ENCODE data around the gene PDE4D. TPM values are rescaled to one million over a fixed set of nuclear protein-coding genes. Genes with fewer than 3 reads are reported as not detected.

PDE4D gene
- total and polyA plus RNA-seq, 10 of the 15 experiments (the other 5 are each of a cell fraction or from before 2014, with no cell fraction given): 0.87 to 4.1 (median 2.2) TPM

DNA sequence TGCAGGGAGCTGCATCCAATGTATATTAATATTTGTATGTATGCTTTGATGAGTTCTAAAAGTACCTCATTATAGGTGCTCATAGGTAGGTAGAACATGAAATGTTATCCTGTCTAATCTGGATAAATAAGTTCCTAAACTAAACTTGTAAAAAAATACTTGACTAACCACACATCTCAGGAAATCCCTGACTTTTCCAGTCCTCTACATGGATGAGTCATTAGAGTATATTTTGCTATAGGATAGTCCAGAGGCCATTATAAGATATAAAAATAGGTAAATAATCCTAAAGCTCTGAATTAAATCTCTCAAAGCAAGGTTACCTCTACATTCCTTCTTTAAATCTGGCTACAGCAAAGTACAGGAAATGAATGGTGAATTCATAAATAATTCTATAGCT is 906.3 kb downstream of the PDE4D start:
- CTCF ChIA-PET: interaction anchor here (1.0 to 2.1 kb wide), 4 partner anchors 10 to 101 kb away, joined by 4 to 6 read pairs (median 4); no protein-coding TSS in a partner anchor
- no peak overlapping the region for H3K4me3 ChIP-seq
- POLR2A ChIA-PET: interaction anchor here (0.6 kb wide), 1 partner anchor 28 kb away, joined by 4 read pairs; no protein-coding TSS in a partner anchor
- no peak overlapping the region for H3K9ac ChIP-seq (ENCODE audit: control insufficient read depth, insufficient read depth, low read length)
- H3K27me3 ChIP-seq (replicated peaks in 1 of 2; ENCODE audit: control insufficient read depth in 2 of 2, insufficient read depth in 2 of 2, low read length in 1 of 2): no peaks in the 10 kb centered on the region
- intact Hi-C loops (cut with micrococcal nuclease; ENCODE audit: unreplicated experiment) (no loop called here), in situ Hi-C loops (cut with MboI) (no loop called here)
- no TSS peak for BruUV-seq (replicated peaks)
- TF ChIP-seq CREB1 (IDR thresholded peaks at IDR 0.05; ENCODE audit: low read depth) (no peak), JUNB (IDR thresholded peaks at IDR 0.05) (no peak), GATAD2B (conservative IDR thresholded peaks at IDR 0.05; ENCODE audit: low read depth) (no peak), NR2F1 (conservative IDR thresholded peaks at IDR 0.05) (no peak), NFXL1 (IDR thresholded peaks at IDR 0.05; ENCODE audit: borderline replicate concordance) (no peak), DPF2 (IDR thresholded peaks at IDR 0.05) (no peak), MEF2B (IDR thresholded peaks at IDR 0.05; ENCODE audit: partially characterized antibody, poor library complexity, severe bottlenecking) (no peak), MEF2A (IDR thresholded peaks at IDR 0.05; ENCODE audit: insufficient read depth, low read depth, low read length) (no peak)
- H3K4me1 ChIP-seq (ENCODE audit: control insufficient read depth, insufficient read depth, low read length): no peaks in the 10 kb centered on the region
- H4K20me1 ChIP-seq (ENCODE audit: control insufficient read depth, insufficient read depth): no peaks in the 10 kb centered on the region
- H3K27ac ChIP-seq (ENCODE audit: control insufficient read depth, insufficient read depth): no peak overlapping the region
- RAD21 ChIA-PET (ENCODE audit: unreplicated experiment): no interaction called here
- no peaks in the 10 kb centered on the region for H3K9me3 ChIP-seq (replicated peaks; ENCODE audit: control insufficient read depth, insufficient read depth, low read length)
- DNase-seq (ENCODE audit: low read depth, low spot score) (no peak), ATAC-seq (no peak), FAIRE-seq (no peak)
- H2AFZ ChIP-seq (ENCODE audit: control insufficient read depth, low read depth, low read length): no peak overlapping the region
- no peak overlapping the region for H3K4me2 ChIP-seq (ENCODE audit: control insufficient read depth, insufficient read depth)
- no peaks in the 10 kb centered on the region for H3K79me2 ChIP-seq (ENCODE audit: control insufficient read depth, insufficient read depth, low read length)
- H3K36me3 ChIP-seq (ENCODE audit: control insufficient read depth in 2 of 2, insufficient read depth in 2 of 2, low read length in 1 of 2): no peaks in the 10 kb centered on the region
- SMC1A ChIA-PET (ENCODE audit: uncharacterized antibody, unreplicated experiment): no interaction called here

DNA sequence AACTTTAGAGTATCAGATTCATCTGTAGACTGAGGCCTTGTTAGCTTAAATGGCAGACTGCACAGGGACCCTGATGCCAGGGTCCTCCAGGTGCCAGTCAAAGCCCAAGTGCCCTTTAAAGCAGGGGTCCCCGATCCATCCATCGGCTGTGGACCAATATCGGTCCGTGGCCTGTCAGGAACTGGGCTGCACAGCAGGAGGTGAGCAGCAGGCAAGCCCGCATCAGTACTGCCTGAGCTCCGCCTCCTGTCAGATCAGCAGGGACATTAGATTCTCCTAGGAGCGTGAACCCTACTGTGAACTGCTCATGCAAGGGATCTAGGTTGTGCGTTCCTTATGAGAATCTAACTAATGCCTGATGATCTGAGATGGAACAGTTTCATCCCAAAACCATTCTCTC is 907.2 kb downstream of the PDE4D start:
- TF ChIP-seq BCL11A (IDR thresholded peaks at IDR 0.05; ENCODE audit: low read depth, low read length): no peak
- TF ChIP-seq SMAD5 (IDR thresholded peaks at IDR 0.05; ENCODE audit: low read depth): no peak
- no peak for TF ChIP-seq SPI1 (IDR thresholded peaks at IDR 0.05; ENCODE audit: borderline replicate concordance, insufficient read depth, low read depth, low read length)
- TF ChIP-seq HDAC2 (IDR thresholded peaks at IDR 0.05): no peak
- H3K9ac ChIP-seq (ENCODE audit: control insufficient read depth, insufficient read depth, low read length): no peak overlapping the region
- RAD21 ChIA-PET (ENCODE audit: unreplicated experiment): interaction anchor here (0.7 kb wide), 1 partner anchor 93 kb away, joined by 3 read pairs; no protein-coding TSS in a partner anchor
- SMC1A ChIA-PET (ENCODE audit: uncharacterized antibody, unreplicated experiment): interaction anchor here (1.3 kb wide), 1 partner anchor 93 kb away, joined by 5 read pairs; no protein-coding TSS in a partner anchor
- POLR2A ChIA-PET: no interaction called here
- H3K36me3 ChIP-seq (ENCODE audit: control insufficient read depth in 2 of 2, insufficient read depth in 2 of 2, low read length in 1 of 2): no peaks in the 10 kb centered on the region
- no peaks in the 10 kb centered on the region for H4K20me1 ChIP-seq (ENCODE audit: control insufficient read depth, insufficient read depth)
- H3K4me2 ChIP-seq (ENCODE audit: control insufficient read depth, insufficient read depth): no peak overlapping the region
- WGBS (ENCODE audit: insufficient coverage, insufficient replicate concordance, low lambda C conversion rate, missing lambda C conversion rate): 59% methylated on average over 8 of the region's 8 CpGs
- DNase-seq (ENCODE audit: low read depth, low spot score) (no peak), FAIRE-seq (no peak), ATAC-seq (no peak)
- H2AFZ ChIP-seq (ENCODE audit: control insufficient read depth, low read depth, low read length): no peak overlapping the region
- H3K4me1 ChIP-seq (ENCODE audit: control insufficient read depth, insufficient read depth, low read length): no peaks in the 10 kb centered on the region
- no peaks in the 10 kb centered on the region for H3K27me3 ChIP-seq (replicated peaks in 1 of 2; ENCODE audit: control insufficient read depth in 2 of 2, insufficient read depth in 2 of 2, low read length in 1 of 2)
- no peaks in the 10 kb centered on the region for H3K9me3 ChIP-seq (replicated peaks; ENCODE audit: control insufficient read depth, insufficient read depth, low read length)
- H3K4me3 ChIP-seq: no peak overlapping the region
- no TSS peak for BruUV-seq (replicated peaks)
- no peaks in the 10 kb centered on the region for H3K79me2 ChIP-seq (ENCODE audit: control insufficient read depth, insufficient read depth, low read length)
- intact Hi-C loops (cut with micrococcal nuclease; ENCODE audit: unreplicated experiment): no loop called here
- CTCF ChIA-PET: no interaction called here
- in situ Hi-C loops (cut with MboI): no loop called here
- H3K27ac ChIP-seq (ENCODE audit: control insufficient read depth, insufficient read depth): no peak overlapping the region

All from GM12878 (cell line).